Astrocyte (in vitro differentiated cells and primary cell): Measurements from ENCODE around the gene OR7A10. TPM values are rescaled to one million over a fixed set of nuclear protein-coding genes. Genes with fewer than 3 reads are reported as not detected.

Source experiments
- DNase-seq: peaks from one replicate; pipeline ENCODE4 v3.0.0-alpha.2; 2010; ENCODE audit warnings: low read depth
- FAIRE-seq: peaks from 2 replicates; lab custom pipeline; 2011; peaks lifted over from hg19 to GRCh38; lab: Jason Lieb, UNC
- H2AFZ ChIP-seq: 2 replicates; pipeline ENCODE4 v1.6.0; 2012; ENCODE audit warnings: low read depth, low read length, inconsistent platforms
- H3K27ac ChIP-seq: 2 replicates; pipeline ENCODE4 v1.5.1; 2011; ENCODE audit warnings: low read depth, low read length, inconsistent platforms
- H3K27me3 ChIP-seq: 2 replicates; pipeline ENCODE4 v1.6.0; 2011; ENCODE audit warnings: low read length, inconsistent platforms; ENCODE audit not compliant: insufficient read depth
- H3K36me3 ChIP-seq: 2 replicates; pipeline ENCODE4 v1.5.1; 2011; ENCODE audit warnings: low read length, inconsistent platforms; ENCODE audit not compliant: insufficient read depth
- H3K4me1 ChIP-seq: 2 replicates; pipeline ENCODE4 v1.5.1; 2011; ENCODE audit warnings: low read length, inconsistent platforms; ENCODE audit not compliant: insufficient read depth
- H3K4me2 ChIP-seq: 2 replicates; pipeline ENCODE4 v1.6.0; 2012; ENCODE audit warnings: low read length, inconsistent platforms
- H3K4me3 ChIP-seq: 2 replicates; pipeline ENCODE4 v1.5.1; 2011; ENCODE audit warnings: low read depth, mild to moderate bottlenecking, low read length, inconsistent platforms; ENCODE audit not compliant: insufficient read depth
- H3K79me2 ChIP-seq: 2 replicates; pipeline ENCODE4 v1.6.0; 2012; ENCODE audit warnings: mild to moderate bottlenecking, low read length, inconsistent platforms; ENCODE audit not compliant: insufficient read depth
- H3K9ac ChIP-seq: 2 replicates; pipeline ENCODE4 v1.6.0; 2012; ENCODE audit warnings: mild to moderate bottlenecking, low read length, inconsistent platforms
- H3K9me3 ChIP-seq: 2 replicates; pipeline ENCODE4 v1.5.1; 2012; ENCODE audit warnings: low read depth, mild to moderate bottlenecking, low read length, inconsistent platforms; ENCODE audit not compliant: insufficient read depth
- H4K20me1 ChIP-seq: 2 replicates; pipeline ENCODE4 v1.6.0; 2012; ENCODE audit warnings: low read length, inconsistent platforms; ENCODE audit not compliant: insufficient read depth
- H3K27ac Mint-ChIP-seq: one replicate; pipeline ENCODE4 v1.8.0; 2021; ENCODE audit warnings: mild to moderate bottlenecking, mixed read lengths; ENCODE audit not compliant: unreplicated experiment
- H3K27me3 Mint-ChIP-seq: one replicate; pipeline ENCODE4 v1.8.0; 2021; ENCODE audit warnings: low read depth, mixed read lengths; ENCODE audit not compliant: unreplicated experiment
- H3K36me3 Mint-ChIP-seq: one replicate; pipeline ENCODE4 v1.8.0; 2021; ENCODE audit warnings: low read depth, mixed read lengths; ENCODE audit not compliant: unreplicated experiment
- H3K4me1 Mint-ChIP-seq: one replicate; pipeline ENCODE4 v1.8.0; 2021; ENCODE audit warnings: low read depth, mixed read lengths; ENCODE audit not compliant: unreplicated experiment
- H3K4me3 Mint-ChIP-seq: one replicate; pipeline ENCODE4 v1.8.0; 2021; ENCODE audit warnings: mild to moderate bottlenecking, moderate library complexity, mixed read lengths; ENCODE audit not compliant: unreplicated experiment
- H3K9me3 Mint-ChIP-seq: one replicate; pipeline ENCODE4 v1.8.0; 2021; ENCODE audit warnings: mild to moderate bottlenecking, mixed read lengths; ENCODE audit not compliant: unreplicated experiment
- EZH2 ChIP-seq: IDR thresholded peaks from 2 replicates; pipeline ENCODE4 v1.6.1; 2012; ENCODE audit warnings: mild to moderate bottlenecking, low read length, inconsistent platforms; ENCODE audit not compliant: insufficient read depth
- total RNA-seq: library from RNA; stranded (reverse); gene quantifications from 2 replicates; pipeline ENCODE4 v1.2.1, GENCODE V29; 2021
- TF ChIP-seq, protein P1 (sequence below): IDR thresholded peaks from 2 replicates; pipeline ENCODE4 v1.5.1; 2011; ENCODE audit warnings: low read depth, mild to moderate bottlenecking, inconsistent platforms, low read length, moderate library complexity; ENCODE audit not compliant: insufficient read depth

Gene OR7A10
- total RNA-seq, 1 donor from 2014 or later: not detected

DNA sequence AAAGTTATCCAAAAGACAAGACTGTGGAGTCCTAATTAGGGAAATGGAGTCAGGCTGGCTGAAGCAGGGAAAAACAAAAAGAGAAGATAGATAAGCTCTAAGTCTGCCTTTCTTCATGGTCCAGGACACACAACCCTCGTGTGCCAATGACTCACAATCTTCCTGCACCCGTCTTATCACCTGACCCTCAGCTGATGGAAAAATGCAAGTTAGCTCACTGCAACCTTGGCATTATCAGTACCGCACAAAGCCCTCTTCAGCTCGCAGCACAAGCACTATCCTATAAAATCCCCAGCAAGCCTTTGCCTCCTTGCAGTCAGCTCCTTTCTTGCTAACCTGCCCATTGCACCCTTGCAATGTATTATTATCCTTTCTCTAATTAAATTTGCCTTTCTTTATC is 18.0 kb downstream of the OR7A10 start:
- H3K27me3 ChIP-seq: no peaks in the 10 kb centered on the region
- H3K4me3 ChIP-seq: no peak overlapping the region
- no peak overlapping the region for H2AFZ ChIP-seq
- H3K4me1 Mint-ChIP-seq: no peaks in the 10 kb centered on the region
- no peak overlapping the region for H3K4me2 ChIP-seq
- no peak overlapping the region for H3K9ac ChIP-seq
- peaks cover 4% of the 10 kb centered on the region for H3K9me3 Mint-ChIP-seq
- TF ChIP-seq, protein P1, sequence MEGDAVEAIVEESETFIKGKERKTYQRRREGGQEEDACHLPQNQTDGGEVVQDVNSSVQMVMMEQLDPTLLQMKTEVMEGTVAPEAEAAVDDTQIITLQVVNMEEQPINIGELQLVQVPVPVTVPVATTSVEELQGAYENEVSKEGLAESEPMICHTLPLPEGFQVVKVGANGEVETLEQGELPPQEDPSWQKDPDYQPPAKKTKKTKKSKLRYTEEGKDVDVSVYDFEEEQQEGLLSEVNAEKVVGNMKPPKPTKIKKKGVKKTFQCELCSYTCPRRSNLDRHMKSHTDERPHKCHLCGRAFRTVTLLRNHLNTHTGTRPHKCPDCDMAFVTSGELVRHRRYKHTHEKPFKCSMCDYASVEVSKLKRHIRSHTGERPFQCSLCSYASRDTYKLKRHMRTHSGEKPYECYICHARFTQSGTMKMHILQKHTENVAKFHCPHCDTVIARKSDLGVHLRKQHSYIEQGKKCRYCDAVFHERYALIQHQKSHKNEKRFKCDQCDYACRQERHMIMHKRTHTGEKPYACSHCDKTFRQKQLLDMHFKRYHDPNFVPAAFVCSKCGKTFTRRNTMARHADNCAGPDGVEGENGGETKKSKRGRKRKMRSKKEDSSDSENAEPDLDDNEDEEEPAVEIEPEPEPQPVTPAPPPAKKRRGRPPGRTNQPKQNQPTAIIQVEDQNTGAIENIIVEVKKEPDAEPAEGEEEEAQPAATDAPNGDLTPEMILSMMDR: no peak
- no peak for TF ChIP-seq EZH2
- H4K20me1 ChIP-seq: no peaks in the 10 kb centered on the region
- no peak for FAIRE-seq
- no peak overlapping the region for H3K4me3 Mint-ChIP-seq
- no peaks in the 10 kb centered on the region for H3K4me1 ChIP-seq
- no peaks in the 10 kb centered on the region for H3K36me3 ChIP-seq
- no peaks in the 10 kb centered on the region for H3K36me3 Mint-ChIP-seq
- DNase-seq: no peak
- H3K79me2 ChIP-seq: no peaks in the 10 kb centered on the region
- H3K27ac Mint-ChIP-seq: no peak overlapping the region
- no peaks in the 10 kb centered on the region for H3K9me3 ChIP-seq
- H3K27ac ChIP-seq: no peak overlapping the region
- H3K27me3 Mint-ChIP-seq: peaks cover 6% of the 10 kb centered on the region

DNA sequence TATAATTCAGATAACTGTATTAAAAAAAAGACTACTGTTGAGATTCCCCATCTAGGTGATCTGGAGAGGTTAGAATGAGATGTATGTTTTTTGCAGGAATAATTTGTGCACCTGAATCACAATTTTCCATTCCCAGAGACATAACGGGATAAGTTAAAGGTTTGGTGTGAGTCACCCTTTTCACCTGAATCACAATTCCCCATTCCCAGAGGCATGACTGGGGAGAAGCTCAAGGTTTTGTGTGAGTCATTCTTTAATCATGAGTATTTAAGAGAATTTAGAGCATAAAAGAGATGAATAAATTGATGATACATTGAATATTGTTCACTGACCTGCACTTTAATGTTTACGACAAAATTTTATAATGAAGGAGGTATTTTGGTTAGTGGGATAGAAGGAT is 22.7 kb downstream of the OR7A10 start:
- Histone ChIP-seq H3K79me2 (no peaks in the 10 kb centered on the region), H3K36me3 (no peaks in the 10 kb centered on the region), H3K4me1 (no peaks in the 10 kb centered on the region), H3K4me2 (no peak overlapping the region), H3K27ac (no peak overlapping the region), H3K9me3 (no peaks in the 10 kb centered on the region), H3K27me3 (no peaks in the 10 kb centered on the region), H3K4me3 (no peak overlapping the region), H3K9ac (no peak overlapping the region), H4K20me1 (no peaks in the 10 kb centered on the region), H2AFZ (no peak overlapping the region)
- Mint-ChIP-seq H3K9me3 (peaks cover 4% of the 10 kb centered on the region), H3K27me3 (peaks cover 8% of the 10 kb centered on the region), H3K27ac (no peak overlapping the region), H3K4me3 (no peak overlapping the region), H3K36me3 (no peaks in the 10 kb centered on the region), H3K4me1 (no peaks in the 10 kb centered on the region)
- DNase-seq: no peak
- TF ChIP-seq, protein P1: no peak
- no peak for TF ChIP-seq EZH2
- FAIRE-seq: no peak

DNA sequence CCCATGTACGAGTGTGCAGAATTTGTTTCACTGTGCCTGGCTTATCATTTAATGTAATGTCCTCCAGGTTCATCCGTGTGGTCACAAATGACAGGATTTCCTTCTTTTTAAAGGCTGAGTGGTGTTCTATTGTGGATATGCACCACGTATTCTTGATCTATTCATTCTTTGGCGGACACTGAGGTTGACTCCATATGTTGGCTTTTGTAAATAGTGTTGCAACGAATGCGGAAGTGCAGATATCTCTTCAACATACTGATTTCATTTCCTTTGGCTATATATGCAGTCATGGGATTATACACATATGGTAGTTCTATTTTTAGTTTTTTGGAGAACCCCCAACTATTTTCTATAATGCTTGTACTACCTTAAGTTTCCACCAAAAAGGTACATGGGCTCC is 26.8 kb downstream of the OR7A10 start:
- peaks cover 2% of the 10 kb centered on the region for H3K27me3 Mint-ChIP-seq
- no peak overlapping the region for H2AFZ ChIP-seq
- H3K4me3 Mint-ChIP-seq: no peak overlapping the region
- no peaks in the 10 kb centered on the region for H3K27me3 ChIP-seq
- no peaks in the 10 kb centered on the region for H3K9me3 Mint-ChIP-seq
- no peak for TF ChIP-seq EZH2
- TF ChIP-seq, protein P1: no peak
- no peaks in the 10 kb centered on the region for H3K36me3 ChIP-seq
- no peak overlapping the region for H3K27ac Mint-ChIP-seq
- no peak overlapping the region for H3K27ac ChIP-seq
- no peak for FAIRE-seq
- H3K9me3 ChIP-seq: no peaks in the 10 kb centered on the region
- H3K4me1 ChIP-seq: no peaks in the 10 kb centered on the region
- H3K4me1 Mint-ChIP-seq: no peaks in the 10 kb centered on the region
- DNase-seq: no peak
- H3K36me3 Mint-ChIP-seq: no peaks in the 10 kb centered on the region
- H3K79me2 ChIP-seq: no peaks in the 10 kb centered on the region
- no peak overlapping the region for H3K9ac ChIP-seq
- H3K4me3 ChIP-seq: no peak overlapping the region
- no peak overlapping the region for H3K4me2 ChIP-seq
- H4K20me1 ChIP-seq: no peaks in the 10 kb centered on the region
